H7 (cell line): ENCODE measurements around the gene RXFP4. TPM values are rescaled to one million over a fixed set of nuclear protein-coding genes. Genes with fewer than 3 reads are reported as not detected.
A peak's percentile ranks its signal among the peaks of the same experiment; 100 is the strongest.

Experiments used
- DNase-seq: peaks from one replicate; pipeline ENCODE4 v3.0.0; 2012
- H3K27me3 ChIP-seq: 2 replicates; pipeline ENCODE4 v1.6.0; 2011; ENCODE audit warnings: mild to moderate bottlenecking, low read length; ENCODE audit not compliant: control insufficient read depth, insufficient read depth
- H3K36me3 ChIP-seq: replicated peaks from 2 replicates; pipeline ENCODE4 v1.5.1; 2011; ENCODE audit warnings: low read length; ENCODE audit not compliant: control insufficient read depth, insufficient read depth
- H3K4me3 ChIP-seq: 2 replicates; pipeline ENCODE4 v1.5.1; 2011; ENCODE audit warnings: low read depth, mild to moderate bottlenecking, control low read depth, low read length, moderate library complexity; ENCODE audit not compliant: insufficient read depth
- total RNA-seq: library from RNA; depleted of rRNA; stranded (reverse); fragments of >200 nt; shearing (Covaris generic); gene quantifications from 2 replicates; pipeline ENCODE4 v1.2.3, GENCODE V29; 2014

The RXFP4 gene
- total RNA-seq, 1 experiment from 2014 or later = not detected

DNA sequence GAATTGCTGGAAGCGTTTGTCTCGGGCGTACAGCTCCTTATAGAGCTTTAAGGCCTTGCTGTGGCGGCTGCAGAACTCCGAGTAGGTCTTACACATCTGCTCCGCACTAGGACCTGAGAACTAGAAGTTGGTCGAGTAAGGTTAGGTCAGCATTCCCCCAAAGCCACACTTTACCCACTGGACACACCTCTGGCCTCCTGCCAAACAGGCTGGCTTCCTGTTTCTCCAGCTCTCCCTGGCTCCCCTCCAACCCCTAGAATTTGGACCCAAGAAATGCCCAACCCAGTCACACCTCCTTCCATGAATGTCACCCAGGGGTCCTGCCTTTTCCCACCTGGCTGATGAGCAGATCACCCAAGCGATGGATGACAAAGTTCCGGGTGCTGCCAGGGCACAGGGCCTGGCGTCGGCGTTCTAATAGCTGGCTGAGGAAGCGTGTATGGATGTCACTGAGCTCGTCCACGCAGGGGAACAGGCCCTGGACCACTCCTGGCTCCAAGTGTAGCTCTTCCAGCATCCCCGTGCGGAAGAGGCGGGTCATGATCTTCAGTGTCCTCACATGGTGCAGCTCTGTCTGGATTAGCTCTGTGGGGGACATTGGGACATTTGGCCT, 21.3 kb downstream of the RXFP4 start:
- Histone ChIP-seq H3K4me3 (no peak overlapping the region), H3K27me3 (no peaks in the 10 kb centered on the region), H3K36me3 (peaks cover 48% of the 10 kb centered on the region)
- DNase-seq = no peak

DNA sequence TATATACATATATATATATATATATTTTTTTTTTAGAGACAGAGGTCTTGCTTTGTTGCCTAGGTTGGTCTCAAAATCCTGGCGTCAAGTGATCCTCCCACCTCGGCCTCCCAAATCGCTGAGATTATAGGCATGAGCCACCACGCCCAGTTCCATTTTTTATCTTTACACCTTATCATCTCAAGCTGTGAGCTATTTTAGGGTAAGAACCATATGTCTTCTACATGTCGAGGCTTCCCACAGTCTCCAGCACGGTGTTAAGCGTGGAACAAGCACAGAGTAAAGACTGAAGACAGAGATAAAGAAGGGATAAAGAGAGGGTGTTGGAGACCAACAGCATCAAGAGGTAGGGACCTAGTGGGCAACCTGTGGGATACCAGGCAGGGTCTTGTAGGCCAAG, 22.8 kb downstream of the RXFP4 start:
- no peak for DNase-seq
- Histone ChIP-seq H3K36me3 (peaks cover 46% of the 10 kb centered on the region), H3K4me3 (no peak overlapping the region)

DNA sequence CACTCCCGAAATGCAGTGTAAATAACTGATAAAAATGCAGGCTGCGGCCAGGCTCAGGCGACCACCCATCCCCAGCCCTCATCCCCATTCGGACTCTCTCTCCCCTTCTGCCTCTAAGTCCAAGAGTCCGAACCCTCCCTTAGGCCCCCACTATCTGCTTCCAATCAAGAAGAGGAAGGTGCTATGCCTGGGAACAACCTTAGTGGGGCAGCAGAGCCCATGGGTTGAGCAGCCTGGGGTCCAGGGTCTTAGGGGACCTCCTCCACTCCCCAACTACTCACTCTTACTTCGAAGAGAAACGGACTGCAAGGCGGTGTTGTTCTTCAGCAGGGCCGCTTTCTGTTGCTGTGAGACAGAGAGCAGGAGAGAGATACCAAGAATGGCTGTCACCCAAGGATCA, 24.7 kb downstream of the RXFP4 start:
- DNase-seq = peak; percentile 86
- Histone ChIP-seq H3K27me3 (no peaks in the 10 kb centered on the region), H3K4me3 (no peak overlapping the region), H3K36me3 (peaks cover 34% of the 10 kb centered on the region)

More for the DNA sequence above, 22.8 kb downstream of the RXFP4 start:
- no peaks in the 10 kb centered on the region for H3K27me3 ChIP-seq

- H3K27me3 ChIP-seq = no peaks in the 10 kb centered on the region
- DNase-seq = peak; percentile 33
- H3K36me3 ChIP-seq = peaks cover 31% of the 10 kb centered on the region
- H3K4me3 ChIP-seq = no peak overlapping the region
These were observed 25.3 kb downstream of the RXFP4 start for GRCh38 chr1:155966750-155967149.

- no peak overlapping the region for H3K4me3 ChIP-seq
- peaks cover 26% of the 10 kb centered on the region for H3K36me3 ChIP-seq
- no peaks in the 10 kb centered on the region for H3K27me3 ChIP-seq
- peak; percentile 68 for DNase-seq
These were observed 26.1 kb downstream of the RXFP4 start for GRCh38 chr1:155967341-155968050.

DNA sequence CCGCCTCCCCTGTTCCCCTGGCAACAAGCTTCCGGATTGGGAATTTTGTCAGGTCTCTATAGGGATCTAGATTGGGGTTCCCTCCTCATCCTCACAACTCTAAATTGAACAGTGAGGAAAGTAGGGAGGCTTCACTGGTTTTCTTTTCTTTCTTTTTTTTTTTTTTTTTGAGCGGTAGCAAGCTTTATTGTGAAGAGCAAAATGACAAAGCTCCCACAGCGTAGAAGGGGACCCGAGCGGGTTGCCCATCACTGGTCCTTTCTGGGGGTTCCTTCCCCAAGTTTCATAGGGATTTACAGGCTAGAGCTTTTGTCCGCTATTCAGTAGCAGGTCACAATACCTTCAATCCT, 26.6 kb downstream of the RXFP4 start:
- no peaks in the 10 kb centered on the region for H3K27me3 ChIP-seq
- H3K4me3 ChIP-seq = no peak overlapping the region
- no peak for DNase-seq
- H3K36me3 ChIP-seq = peaks cover 21% of the 10 kb centered on the region

GRCh38 chr1:155968670-155969069, 27.2 kb downstream of the RXFP4 start:
- Histone ChIP-seq H3K36me3 (peaks cover 21% of the 10 kb centered on the region), H3K4me3 (no peak overlapping the region)
- DNase-seq = peak; percentile 40

DNA sequence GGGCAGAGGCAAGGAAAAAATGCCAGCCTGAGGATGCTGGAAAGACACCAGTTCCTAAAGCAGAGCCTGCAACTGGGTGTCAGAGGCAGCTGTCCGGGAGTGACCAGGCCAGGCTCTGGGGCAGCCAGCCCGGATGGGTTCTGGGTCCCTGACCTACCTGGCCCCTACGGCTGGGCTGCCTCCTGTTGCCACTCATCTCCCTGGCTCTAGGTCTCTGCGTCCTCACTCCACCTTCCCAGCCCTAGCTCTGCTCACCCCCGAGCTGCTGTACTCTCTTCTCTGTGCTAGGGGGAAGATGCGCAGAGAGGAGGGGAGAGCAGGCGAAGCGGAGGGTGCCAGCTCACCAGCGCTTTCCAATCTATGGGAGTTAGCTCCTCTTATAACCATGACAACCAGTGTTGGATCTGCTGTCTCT, 27.9 kb downstream of the RXFP4 start:
- peaks cover 18% of the 10 kb centered on the region for H3K36me3 ChIP-seq
- no peaks in the 10 kb centered on the region for H3K27me3 ChIP-seq
- peak; percentile 43 for DNase-seq
- H3K4me3 ChIP-seq = no peak overlapping the region

More at GRCh38 chr1:155968670-155969069, 27.2 kb downstream of the RXFP4 start:
- H3K27me3 ChIP-seq = no peaks in the 10 kb centered on the region

GRCh38 chr1:155970531-155971167, 29.2 kb downstream of the RXFP4 start:
- Histone ChIP-seq H3K36me3 (peaks cover 9% of the 10 kb centered on the region), H3K27me3 (no peaks in the 10 kb centered on the region), H3K4me3 (no peak overlapping the region)
- peak; percentile 79 for DNase-seq

- Histone ChIP-seq H3K27me3 (no peaks in the 10 kb centered on the region), H3K36me3 (peaks cover 4% of the 10 kb centered on the region), H3K4me3 (no peak overlapping the region)
- DNase-seq = peak; percentile 43
These were observed 30.7 kb downstream of the RXFP4 start for GRCh38 chr1:155971910-155972809.

DNA sequence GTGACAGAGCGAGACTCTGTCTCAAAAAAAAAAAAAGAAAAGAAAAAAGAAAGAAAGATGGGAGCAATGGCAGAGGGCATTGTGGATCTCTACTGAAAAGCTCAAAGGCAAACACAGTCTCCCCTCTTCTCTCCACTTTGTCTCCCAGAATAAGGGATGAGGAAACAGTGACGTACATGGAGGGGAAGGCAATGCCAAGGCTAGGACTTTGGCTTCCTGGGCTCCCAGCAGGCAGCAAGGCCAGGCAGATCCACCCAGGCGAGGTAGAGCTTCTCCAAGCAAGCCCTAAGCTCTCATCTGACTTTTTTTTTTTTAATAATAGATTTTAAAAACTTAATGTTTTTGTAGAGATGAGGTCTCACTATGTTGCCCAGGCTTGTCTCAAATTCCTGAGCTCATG, 32.3 kb downstream of the RXFP4 start:
- peaks cover 4% of the 10 kb centered on the region for H3K36me3 ChIP-seq
- H3K4me3 ChIP-seq = no peak overlapping the region

GRCh38 chr1:155974208-155975115, 33.0 kb downstream of the RXFP4 start:
- DNase-seq = peak; percentile 63
- Histone ChIP-seq H3K36me3 (no peaks in the 10 kb centered on the region; the same call in none of the 2 replicates), H3K4me3 (no peak overlapping the region), H3K27me3 (no peaks in the 10 kb centered on the region)

More for the DNA sequence above, 32.3 kb downstream of the RXFP4 start:
- DNase-seq = peak; percentile 16
- no peaks in the 10 kb centered on the region for H3K27me3 ChIP-seq

- Histone ChIP-seq H3K36me3 (no peaks in the 10 kb centered on the region; the same call in none of the 2 replicates), H3K27me3 (no peaks in the 10 kb centered on the region), H3K4me3 (peak overlapping the region; percentile 37)
- DNase-seq = peak; percentile 39
These were observed 34.1 kb downstream of the RXFP4 start for GRCh38 chr1:155975375-155976061.
